Skeletal muscle satellite cell (primary cell): ENCODE measurements around the gene TMEM17.
A peak's percentile ranks its signal among the peaks of the same experiment; 100 is the strongest.

Source experiments
- H3K27me3 ChIP-seq: 2 replicates; pipeline ENCODE4 v1.7.0; 2013; ENCODE audit warnings: low read length; ENCODE audit not compliant: control insufficient read depth, insufficient read depth
- H3K36me3 ChIP-seq: 2 replicates; pipeline ENCODE4 v1.7.0; 2013; ENCODE audit warnings: mild to moderate bottlenecking, control low read depth, low read length; ENCODE audit not compliant: insufficient read depth
- H3K4me1 ChIP-seq: 2 replicates; pipeline ENCODE4 v1.7.0; 2013; ENCODE audit warnings: low read length; ENCODE audit not compliant: control insufficient read depth, insufficient read depth
- H3K4me2 ChIP-seq: 2 replicates; pipeline ENCODE4 v1.7.0; 2013; ENCODE audit warnings: mild to moderate bottlenecking, low read length
- H3K4me3 ChIP-seq: 2 replicates; pipeline ENCODE4 v1.7.0; 2013; ENCODE audit warnings: low read length
- H3K9ac ChIP-seq: 2 replicates; pipeline ENCODE4 v1.7.0; 2013; ENCODE audit warnings: mild to moderate bottlenecking, low read depth, low read length, moderate library complexity
- H3K9me3 ChIP-seq: replicated peaks from 2 replicates; pipeline ENCODE4 v1.7.0; 2013; ENCODE audit warnings: mild to moderate bottlenecking, control low read depth, low read length

TMEM17 gene

DNA sequence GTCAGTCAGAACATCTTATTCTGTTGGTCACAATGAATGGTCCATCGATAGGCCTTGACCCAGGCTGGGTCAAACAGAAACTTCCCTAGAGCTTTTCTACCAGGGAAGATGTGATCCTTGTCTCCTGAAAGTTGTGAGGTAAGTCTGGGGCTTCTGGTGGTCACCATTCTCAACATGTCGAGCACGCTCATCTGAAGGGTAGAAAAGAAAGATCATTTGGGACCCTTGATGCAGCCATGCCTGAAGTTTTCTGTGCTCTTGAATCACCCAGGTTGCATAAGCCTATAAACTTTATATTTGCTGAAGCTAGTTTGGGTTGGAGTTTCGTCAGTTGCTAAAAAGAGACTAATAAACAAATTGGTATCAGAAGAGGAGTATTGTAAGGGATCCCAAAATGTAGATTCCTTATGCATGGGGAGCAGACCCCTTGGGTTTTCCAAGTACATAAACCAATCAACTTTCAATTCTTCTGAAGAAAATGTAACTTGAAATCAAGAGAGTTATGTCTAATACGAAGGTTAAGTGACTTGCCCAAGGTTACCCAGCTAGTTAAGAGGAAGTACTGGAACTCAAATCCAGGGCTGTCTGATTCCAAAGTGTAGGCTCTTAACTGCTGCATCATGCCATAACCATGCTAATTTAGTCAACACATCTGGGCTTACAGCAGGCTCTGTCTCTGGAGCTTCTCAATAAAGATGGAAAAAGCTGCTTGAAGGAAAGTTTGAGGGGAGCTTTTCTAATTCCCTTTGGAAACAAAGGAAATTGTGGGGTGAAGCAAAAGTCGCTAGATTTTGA, 23.2 kb downstream of the TMEM17 start:
- no peaks in the 10 kb centered on the region for H3K27me3 ChIP-seq
- H3K9me3 ChIP-seq: no peaks in the 10 kb centered on the region
- H3K9ac ChIP-seq: no peak overlapping the region
- H3K36me3 ChIP-seq: no peaks in the 10 kb centered on the region
- H3K4me2 ChIP-seq: no peak overlapping the region
- H3K4me3 ChIP-seq: no peak overlapping the region
- peaks cover 7% of the 10 kb centered on the region for H3K4me1 ChIP-seq

DNA sequence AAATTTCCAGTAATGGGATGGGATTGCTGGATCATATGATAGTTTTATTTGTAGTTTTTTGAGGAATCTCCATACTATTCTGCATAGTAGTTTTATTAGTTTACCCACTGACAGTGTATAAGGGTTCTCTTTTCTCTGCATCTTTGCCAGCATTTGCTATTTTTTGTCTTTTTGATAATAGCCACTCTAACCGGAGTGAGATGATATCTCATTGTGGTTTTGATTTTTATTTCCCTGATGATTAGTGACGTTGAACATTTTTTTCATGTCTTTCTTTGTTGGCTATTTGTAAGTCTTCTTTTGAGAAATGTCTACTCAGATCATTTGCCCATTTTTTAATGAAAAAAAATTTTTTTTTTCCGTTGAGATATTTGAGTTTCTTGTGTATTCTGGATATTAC, 26.1 kb downstream of the TMEM17 start:
- Histone ChIP-seq H3K36me3 (no peaks in the 10 kb centered on the region), H3K9ac (no peak overlapping the region), H3K4me1 (peaks cover 20% of the 10 kb centered on the region), H3K4me3 (no peak overlapping the region), H3K4me2 (no peak overlapping the region), H3K9me3 (no peaks in the 10 kb centered on the region), H3K27me3 (no peaks in the 10 kb centered on the region)

DNA sequence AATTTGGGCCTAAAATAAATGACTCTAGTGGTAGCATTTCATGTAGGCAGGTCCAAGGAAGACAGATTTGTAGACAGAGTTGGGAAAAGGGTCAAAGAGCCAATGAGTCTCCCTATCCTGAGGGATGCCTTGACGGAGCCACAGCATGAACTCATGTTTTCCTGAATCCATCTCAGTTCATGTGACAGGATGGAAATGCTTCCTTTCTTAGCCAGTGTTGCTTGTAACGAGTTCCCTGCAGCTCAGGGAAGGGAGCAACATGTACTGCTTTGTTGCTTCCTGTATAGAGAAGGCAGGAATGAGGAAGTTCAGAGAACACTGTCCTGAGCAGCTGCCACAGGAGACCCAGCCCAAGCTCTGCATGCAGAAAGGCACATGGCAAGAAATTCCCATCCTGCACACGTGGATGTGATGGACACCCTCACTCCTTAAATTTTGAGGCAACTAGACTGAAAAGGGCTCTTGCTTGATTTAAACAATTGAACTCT, 27.9 kb downstream of the TMEM17 start:
- H3K27me3 ChIP-seq: no peaks in the 10 kb centered on the region
- no peak overlapping the region for H3K4me3 ChIP-seq
- no peaks in the 10 kb centered on the region for H3K9me3 ChIP-seq
- no peaks in the 10 kb centered on the region for H3K36me3 ChIP-seq
- no peak overlapping the region for H3K4me2 ChIP-seq
- no peak overlapping the region for H3K9ac ChIP-seq
- peaks cover 27% of the 10 kb centered on the region for H3K4me1 ChIP-seq

DNA sequence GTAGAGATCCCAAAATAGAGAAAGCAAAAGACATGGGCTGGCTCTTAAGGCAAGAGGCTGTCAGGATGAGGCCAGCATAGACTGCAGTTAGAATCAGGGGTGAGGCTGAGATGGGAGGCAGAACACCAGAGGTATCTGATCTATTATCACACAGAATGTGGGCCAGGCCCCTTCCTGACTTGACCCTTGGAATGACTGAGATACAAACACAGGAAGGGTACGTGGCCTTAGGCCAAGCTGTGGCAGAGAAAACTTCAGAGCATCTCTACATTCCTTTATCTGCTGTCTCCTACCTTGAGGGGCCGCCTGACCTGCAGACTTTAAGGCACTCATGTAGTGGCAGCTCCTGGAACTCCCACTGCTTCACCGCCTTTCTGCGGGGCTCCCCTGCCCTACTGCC, 28.4 kb downstream of the TMEM17 start:
- Histone ChIP-seq H3K9me3 (no peaks in the 10 kb centered on the region), H3K36me3 (no peaks in the 10 kb centered on the region), H3K4me1 (peaks cover 27% of the 10 kb centered on the region), H3K9ac (no peak overlapping the region), H3K27me3 (no peaks in the 10 kb centered on the region), H3K4me3 (no peak overlapping the region), H3K4me2 (no peak overlapping the region)

DNA sequence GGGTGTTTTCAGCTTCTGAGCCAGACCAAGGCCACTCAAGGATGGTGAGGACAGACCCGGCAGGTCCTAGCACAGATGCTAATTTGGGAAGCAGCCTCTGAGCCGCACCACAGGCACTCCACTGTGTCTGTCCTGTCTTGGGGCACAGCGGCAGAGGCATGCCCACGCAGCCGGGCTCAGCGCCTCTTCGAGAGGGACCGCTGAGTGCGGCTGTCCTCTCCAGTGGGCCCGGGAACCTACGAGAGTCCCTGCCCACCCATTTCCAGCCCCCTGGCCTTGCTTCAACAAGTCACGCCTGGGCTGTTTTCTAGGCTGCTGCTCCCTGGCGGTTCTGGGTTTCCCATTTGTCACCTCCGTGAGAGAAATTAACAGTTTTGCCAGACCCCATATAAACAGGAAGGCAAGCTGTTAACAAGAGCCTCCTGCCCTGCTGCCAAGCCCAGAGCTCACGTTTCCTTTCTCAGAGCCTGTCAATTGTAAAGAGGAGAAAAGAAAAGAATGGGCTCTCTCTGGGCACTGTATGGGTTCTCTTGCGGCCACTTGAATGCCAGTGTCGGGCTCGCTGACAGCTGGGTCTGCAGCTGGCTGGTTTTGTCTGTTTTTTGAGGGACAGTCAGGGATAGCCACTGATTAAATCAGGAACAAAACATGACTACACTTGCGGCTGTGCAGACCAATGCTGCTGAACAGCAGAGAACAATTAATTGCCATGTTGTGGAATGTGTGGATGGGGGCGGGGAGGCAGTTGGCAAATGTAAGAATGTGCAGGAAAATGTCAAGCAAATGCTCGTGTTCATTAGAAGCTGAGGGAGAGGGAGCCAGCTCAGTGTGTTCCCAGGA, 30.6 kb downstream of the TMEM17 start:
- H3K4me3 ChIP-seq: peak overlapping the region; percentile 44
- H3K9ac ChIP-seq: peak overlapping the region; percentile 60
- H3K4me1 ChIP-seq: peaks cover 30% of the 10 kb centered on the region
- no peaks in the 10 kb centered on the region for H3K9me3 ChIP-seq
- H3K4me2 ChIP-seq: peak overlapping the region; percentile 79
- H3K27me3 ChIP-seq: no peaks in the 10 kb centered on the region
- H3K36me3 ChIP-seq: no peaks in the 10 kb centered on the region

DNA sequence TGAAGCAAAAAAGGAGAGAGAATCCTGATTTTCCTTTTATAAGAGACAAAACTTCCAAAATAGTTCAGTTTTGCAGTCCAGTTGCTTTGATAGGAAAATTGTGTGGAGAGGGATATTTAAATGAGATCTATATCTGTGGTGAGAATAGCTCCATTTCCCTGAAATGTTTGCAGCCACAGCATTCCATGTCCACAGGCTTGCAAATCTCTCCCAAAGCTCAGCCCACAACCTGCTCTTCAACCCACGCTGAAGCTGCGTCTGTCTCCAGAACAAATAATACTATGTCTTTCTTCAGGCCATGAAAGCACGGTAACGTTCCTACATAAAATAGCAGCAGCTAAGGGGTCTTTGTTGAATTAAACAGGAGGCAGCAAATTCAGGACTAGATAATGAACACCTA, 31.8 kb downstream of the TMEM17 start:
- no peaks in the 10 kb centered on the region for H3K27me3 ChIP-seq
- no peak overlapping the region for H3K4me3 ChIP-seq
- H3K9ac ChIP-seq: no peak overlapping the region
- no peaks in the 10 kb centered on the region for H3K36me3 ChIP-seq
- H3K9me3 ChIP-seq: no peaks in the 10 kb centered on the region
- peaks cover 30% of the 10 kb centered on the region for H3K4me1 ChIP-seq
- peak overlapping the region; percentile 79 for H3K4me2 ChIP-seq

DNA sequence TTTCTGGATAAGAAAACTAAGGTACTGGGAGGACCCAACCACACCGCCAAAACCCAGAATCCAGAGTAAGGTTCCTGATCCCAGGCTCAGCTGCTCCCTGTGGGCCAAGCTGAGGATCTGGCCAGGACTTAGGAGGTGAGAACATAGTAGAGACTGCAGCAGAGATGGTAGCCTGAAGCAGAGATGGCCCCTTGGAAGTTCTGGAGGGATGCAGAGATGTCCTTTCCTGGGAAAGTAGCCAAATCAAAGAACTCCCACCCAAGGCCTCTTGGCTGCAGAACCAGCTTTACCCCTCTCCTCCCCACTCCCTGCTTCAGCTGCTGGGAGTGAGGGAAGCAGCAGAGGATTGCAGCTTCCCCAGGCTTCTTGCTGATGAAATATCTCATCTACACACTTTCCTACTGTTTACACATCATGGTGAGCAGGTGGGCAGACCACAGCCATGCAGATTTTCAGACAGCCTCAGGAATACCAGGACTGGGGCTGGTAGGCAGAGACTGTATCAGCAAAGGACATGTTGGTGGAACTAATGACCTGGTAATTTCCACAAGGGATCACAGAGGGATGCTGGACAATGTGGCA, 32.7 kb downstream of the TMEM17 start:
- no peaks in the 10 kb centered on the region for H3K36me3 ChIP-seq
- H3K9me3 ChIP-seq: no peaks in the 10 kb centered on the region
- peaks cover 31% of the 10 kb centered on the region for H3K4me1 ChIP-seq
- H3K4me2 ChIP-seq: no peak overlapping the region
- no peak overlapping the region for H3K9ac ChIP-seq
- H3K27me3 ChIP-seq: no peaks in the 10 kb centered on the region
- no peak overlapping the region for H3K4me3 ChIP-seq

DNA sequence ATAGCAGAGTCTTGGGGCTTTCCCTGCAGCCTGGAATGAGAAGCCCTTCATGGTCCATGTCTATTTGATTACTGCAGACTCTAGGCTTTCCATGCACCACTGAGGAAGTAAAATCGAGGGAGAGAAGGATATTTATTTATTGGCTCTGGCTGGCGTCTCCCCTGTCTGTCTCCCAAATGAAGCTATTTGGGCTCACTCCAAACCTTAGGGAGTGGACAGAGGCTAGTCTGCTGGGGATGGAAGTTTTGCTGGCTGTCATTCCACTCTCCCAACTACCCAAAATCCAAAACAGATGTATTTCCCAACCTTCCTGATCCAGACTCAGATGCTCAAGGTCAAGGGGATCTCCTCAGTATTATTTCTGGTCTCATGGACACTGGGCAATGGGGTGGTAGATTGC, 33.7 kb downstream of the TMEM17 start:
- Histone ChIP-seq H3K27me3 (no peaks in the 10 kb centered on the region), H3K4me2 (no peak overlapping the region), H3K9ac (no peak overlapping the region), H3K4me1 (peaks cover 35% of the 10 kb centered on the region), H3K9me3 (no peaks in the 10 kb centered on the region), H3K36me3 (no peaks in the 10 kb centered on the region), H3K4me3 (no peak overlapping the region)

DNA sequence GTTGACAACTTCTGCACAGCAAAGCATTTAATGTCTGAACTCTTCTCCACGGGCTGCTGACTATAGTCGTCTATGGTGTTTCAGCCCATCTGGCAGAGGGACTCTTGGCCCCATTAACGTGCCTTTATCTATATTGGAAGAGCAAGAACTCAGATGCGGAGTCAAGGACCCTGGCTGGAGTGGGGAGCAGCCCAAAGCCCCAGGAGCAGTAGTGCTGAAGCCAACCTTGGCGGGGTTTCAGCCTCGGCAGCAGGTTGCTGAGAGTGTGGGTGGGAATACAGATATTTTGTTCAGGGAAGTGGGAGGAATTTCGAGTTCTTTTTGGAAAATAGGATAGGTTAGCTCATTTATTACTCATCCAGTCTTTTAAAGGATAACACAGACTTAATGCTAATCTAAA, 34.2 kb downstream of the TMEM17 start:
- no peak overlapping the region for H3K4me3 ChIP-seq
- no peak overlapping the region for H3K4me2 ChIP-seq
- H3K9ac ChIP-seq: no peak overlapping the region
- no peaks in the 10 kb centered on the region for H3K9me3 ChIP-seq
- no peaks in the 10 kb centered on the region for H3K27me3 ChIP-seq
- peaks cover 35% of the 10 kb centered on the region for H3K4me1 ChIP-seq
- no peaks in the 10 kb centered on the region for H3K36me3 ChIP-seq

DNA sequence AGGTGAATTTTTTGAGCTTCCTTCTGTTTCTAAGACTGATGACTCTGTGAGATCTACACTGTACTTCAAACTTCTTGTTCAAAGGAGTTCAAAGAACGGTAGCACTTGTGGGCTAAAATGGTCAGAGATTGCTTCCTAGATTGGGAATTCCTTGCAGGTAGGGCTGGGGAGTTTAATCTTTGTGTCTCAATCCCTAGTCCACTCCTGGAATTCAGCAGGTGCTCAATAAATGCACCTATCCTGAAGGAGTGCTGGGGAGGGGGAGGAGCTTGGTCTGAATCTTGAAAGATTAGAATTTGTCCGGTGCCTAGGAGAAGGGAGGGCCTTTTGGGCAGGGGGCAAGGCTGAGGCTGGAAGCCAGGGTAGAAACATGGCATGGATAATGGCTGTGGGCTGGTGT, 34.6 kb downstream of the TMEM17 start:
- Histone ChIP-seq H3K9me3 (no peaks in the 10 kb centered on the region), H3K27me3 (no peaks in the 10 kb centered on the region), H3K9ac (no peak overlapping the region), H3K36me3 (no peaks in the 10 kb centered on the region), H3K4me3 (no peak overlapping the region), H3K4me2 (no peak overlapping the region), H3K4me1 (peaks cover 35% of the 10 kb centered on the region)

DNA sequence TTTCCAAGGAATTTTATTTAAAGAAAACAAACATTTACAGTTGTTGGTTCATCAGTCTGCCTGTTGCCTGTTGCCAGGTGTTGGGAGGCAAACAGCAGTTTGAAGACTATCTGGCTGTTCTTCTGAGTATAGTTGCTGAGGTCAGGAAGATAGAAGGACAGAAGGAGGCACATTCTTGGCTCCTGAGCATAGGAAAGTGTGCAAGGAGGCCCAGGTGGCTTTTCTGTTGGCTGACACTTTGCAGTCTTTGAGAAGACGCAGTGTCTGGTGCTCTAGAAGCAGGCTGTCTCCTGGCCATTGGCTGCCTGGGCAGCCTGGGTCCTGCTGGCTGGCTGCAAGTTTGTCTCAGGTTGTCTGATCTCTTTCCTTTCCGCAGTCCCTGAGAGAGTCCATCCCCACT, 36.4 kb downstream of the TMEM17 start:
- peaks cover 19% of the 10 kb centered on the region for H3K4me1 ChIP-seq
- H3K27me3 ChIP-seq: no peaks in the 10 kb centered on the region
- no peak overlapping the region for H3K4me3 ChIP-seq
- no peak overlapping the region for H3K9ac ChIP-seq
- no peaks in the 10 kb centered on the region for H3K9me3 ChIP-seq
- no peaks in the 10 kb centered on the region for H3K36me3 ChIP-seq
- no peak overlapping the region for H3K4me2 ChIP-seq
